HG02840 (cell line): ENCODE data around the gene APOBEC3C.
"Not testable (repeated sequence)": the region's sequence is repeated elsewhere in the genome, so short reads cannot be mapped to it uniquely, and the experiment has no call there.

Experiments
- ATAC-seq: cut with Tn5 transposase; IDR thresholded peaks from one replicate; pipeline ENCODE4 v1.9.1; 2021; ENCODE audit warnings: mild to moderate bottlenecking, moderate library complexity, moderate number of reproducible peaks; ENCODE audit not compliant: unreplicated experiment, low FRiP score

Gene APOBEC3C

GRCh38 chr22:39020021-39020651 is 6.1 kb downstream of the APOBEC3C start:
- not testable (repeated sequence) for ATAC-seq

- no peak for ATAC-seq
Measured at GRCh38 chr22:39021552-39022250, 7.6 kb downstream of the APOBEC3C start.

- no peak for ATAC-seq
Measured at GRCh38 chr22:39024519-39025308, 10.7 kb downstream of the APOBEC3C start.

GRCh38 chr22:39026509-39027150 is 12.6 kb downstream of the APOBEC3C start:
- no peak for ATAC-seq

GRCh38 chr22:39027717-39028116 is 13.7 kb downstream of the APOBEC3C start:
- no peak for ATAC-seq

- ATAC-seq: no peak
Measured at GRCh38 chr22:39028281-39028680, 14.2 kb downstream of the APOBEC3C start.

GRCh38 chr22:39029227-39029626 is 15.2 kb downstream of the APOBEC3C start:
- no peak for ATAC-seq

GRCh38 chr22:39030705-39031104 is 16.6 kb downstream of the APOBEC3C start:
- no peak for ATAC-seq

GRCh38 chr22:39031434-39032295 is 17.6 kb downstream of the APOBEC3C start:
- not testable (repeated sequence) for ATAC-seq

GRCh38 chr22:39037071-39037470 is 23.0 kb downstream of the APOBEC3C start:
- not testable (repeated sequence) for ATAC-seq

- no peak for ATAC-seq
Measured at GRCh38 chr22:39039306-39040126, 25.5 kb downstream of the APOBEC3C start.

GRCh38 chr22:39040155-39040537 is 26.1 kb downstream of the APOBEC3C start:
- ATAC-seq: not testable (repeated sequence)

GRCh38 chr22:39040538-39041296 is 26.7 kb downstream of the APOBEC3C start, which contains the start of gene APOBEC3F:
Gene APOBEC3F, plus strand, starts transcription at chr22:39040864. Its CDS starts 97 bp downstream, at chr22:39040961.
- ATAC-seq: peak; percentile 61

- no peak for ATAC-seq
Measured at GRCh38 chr22:39041908-39042307, 27.9 kb downstream of the APOBEC3C start.

GRCh38 chr22:39043063-39043462 is 29.0 kb downstream of the APOBEC3C start:
- ATAC-seq: not testable (repeated sequence)

GRCh38 chr22:39045136-39045535 is 31.1 kb downstream of the APOBEC3C start:
- not testable (repeated sequence) for ATAC-seq

- not testable (repeated sequence) for ATAC-seq
Measured at GRCh38 chr22:39049486-39049885, 35.4 kb downstream of the APOBEC3C start.

- not testable (repeated sequence) for ATAC-seq
Measured at GRCh38 chr22:39051844-39052495, 37.9 kb downstream of the APOBEC3C start.
